Right lobe of liver (tissue), 5 donors: ENCODE measurements around the gene SPATA9. TPM values are rescaled to one million over a fixed set of nuclear protein-coding genes. Genes with fewer than 3 reads are reported as not detected.

Experiments
- total RNA-seq, 6 experiments: library from RNA; depleted of rRNA in 2 of 6; stranded (reverse); fragments of >200 nt in 2 of 6; fragmentation: NEBNext Ultra II Directional in 3 of 6; extraction: Animal tissue kit (Norgen Biotek cat#: 25700) in 3 of 6; gene quantifications; one replicate each; pipeline versions ENCODE4 v1.1.0 to v1.2.4, GENCODE V29; 2016 to 2023
- donor health status: DM: no; HTN: no; CAD: no.
- donor health status: DM: no; HTN: no; CAD: no.
- donor health status: DM: no; HTN: yes; CAD: no.
- donor health status: DM: no; HTN: yes; CAD: no.

The SPATA9 gene
- total RNA-seq, 6 experiments from 2014 or later = 0.35 to 0.55 (median 0.38) TPM; not detected in 2

Other genes starting within 250 kb of the SPATA9 start
- gene SKIC3, start 128.0 kb downstream of the SPATA9 start, total RNA-seq = 10 to 100 TPM; 29.0 to 42.2 (median 38.0) TPM
- gene ARSK, start 127.9 kb downstream of the SPATA9 start, total RNA-seq = 1 to 10 TPM; 2.1 to 4.9 (median 4.0) TPM
- under 1 TPM in 4 of 6 experiments, not detected in 2; 0.11 to 0.31 (median 0.17) TPM for gene GPR150, start 62.9 kb downstream of the SPATA9 start, total RNA-seq
- gene RFESD, start 36.2 kb downstream of the SPATA9 start, total RNA-seq = 1 to 10 TPM in 4 of 6 experiments, under 1 TPM in 2; 0.56 to 2.2 (median 1.6) TPM
- gene RHOBTB3, start 48.3 kb upstream of the SPATA9 start, total RNA-seq = 10 to 100 TPM; 24.1 to 49.1 (median 38.9) TPM
- gene GLRX, start 139.7 kb upstream of the SPATA9 start, total RNA-seq = 100 to 1,000 TPM in 3 of 6 experiments, 10 to 100 TPM in 3; 40.2 to 228 (median 82.8) TPM